HPDE6-E6E7 (cell line): ENCODE results near the gene CYTL1.
"Not testable (repeated sequence)": the region's sequence is repeated elsewhere in the genome, so short reads cannot be mapped to it uniquely, and the experiment has no call there.

Source experiments
- DNase-seq: peaks from one replicate; pipeline ENCODE4 v3.0.0; 2011; ENCODE audit warnings: missing footprints; ENCODE audit errors: extremely low spot score

CYTL1 gene

DNA sequence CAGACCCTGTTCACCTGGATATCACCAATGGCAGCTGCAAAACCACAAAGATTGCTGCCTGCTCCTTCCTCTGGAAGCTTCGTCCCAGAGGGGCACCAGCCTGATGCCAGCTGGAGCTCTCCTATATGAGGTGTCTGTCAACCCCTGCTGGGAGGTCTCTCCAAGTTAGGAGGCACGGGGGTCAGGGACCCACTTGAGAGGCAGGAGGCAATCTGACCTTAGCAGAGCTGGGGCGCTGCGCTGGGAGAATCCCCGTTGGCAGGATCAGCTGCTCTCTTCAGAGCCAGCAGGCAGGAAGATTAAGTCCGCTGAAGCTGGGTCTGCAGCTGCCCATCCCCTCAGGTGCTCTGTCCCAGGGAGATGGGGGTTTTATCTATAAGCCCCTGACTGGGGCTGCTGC is 17.6 kb downstream of the CYTL1 start:
- DNase-seq: not testable (repeated sequence)

DNA sequence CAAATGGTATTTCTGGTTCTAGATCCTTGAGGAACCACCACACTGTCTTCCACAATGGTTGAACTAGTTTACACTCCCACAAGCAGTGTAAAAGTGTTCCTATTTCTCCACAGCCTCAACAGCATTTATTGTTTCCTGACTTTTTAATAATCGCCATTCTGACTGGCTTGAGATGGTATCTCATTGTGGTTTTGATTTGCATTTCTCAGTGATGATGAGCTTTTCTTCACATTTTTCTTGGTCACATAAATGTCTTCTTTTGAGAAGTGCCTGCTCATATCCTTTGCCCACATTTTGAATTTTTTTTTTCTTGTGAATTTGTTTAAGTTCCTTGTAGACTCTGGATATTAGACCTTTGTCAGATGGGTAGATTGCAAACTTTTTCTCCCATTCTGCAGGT is 22.3 kb downstream of the CYTL1 start:
- DNase-seq: not testable (repeated sequence)

DNA sequence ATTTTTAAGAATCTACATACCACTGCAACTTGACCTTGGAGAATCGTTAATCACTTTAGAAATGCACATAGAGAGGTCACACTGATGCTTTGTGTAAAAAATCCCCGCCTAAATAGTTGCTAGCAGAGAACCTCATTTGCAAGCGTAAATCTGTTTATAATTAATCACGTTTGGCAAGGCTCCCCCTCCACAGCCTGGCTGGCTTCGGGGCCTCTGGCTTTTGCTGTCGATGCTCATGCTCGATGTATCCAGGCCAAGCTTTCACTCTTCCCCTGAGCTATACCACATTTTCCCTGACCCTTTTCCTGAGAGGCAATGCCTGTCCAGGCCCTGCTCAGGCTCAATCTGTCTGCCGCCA is 23.4 kb downstream of the CYTL1 start:
- DNase-seq: no peak

DNA sequence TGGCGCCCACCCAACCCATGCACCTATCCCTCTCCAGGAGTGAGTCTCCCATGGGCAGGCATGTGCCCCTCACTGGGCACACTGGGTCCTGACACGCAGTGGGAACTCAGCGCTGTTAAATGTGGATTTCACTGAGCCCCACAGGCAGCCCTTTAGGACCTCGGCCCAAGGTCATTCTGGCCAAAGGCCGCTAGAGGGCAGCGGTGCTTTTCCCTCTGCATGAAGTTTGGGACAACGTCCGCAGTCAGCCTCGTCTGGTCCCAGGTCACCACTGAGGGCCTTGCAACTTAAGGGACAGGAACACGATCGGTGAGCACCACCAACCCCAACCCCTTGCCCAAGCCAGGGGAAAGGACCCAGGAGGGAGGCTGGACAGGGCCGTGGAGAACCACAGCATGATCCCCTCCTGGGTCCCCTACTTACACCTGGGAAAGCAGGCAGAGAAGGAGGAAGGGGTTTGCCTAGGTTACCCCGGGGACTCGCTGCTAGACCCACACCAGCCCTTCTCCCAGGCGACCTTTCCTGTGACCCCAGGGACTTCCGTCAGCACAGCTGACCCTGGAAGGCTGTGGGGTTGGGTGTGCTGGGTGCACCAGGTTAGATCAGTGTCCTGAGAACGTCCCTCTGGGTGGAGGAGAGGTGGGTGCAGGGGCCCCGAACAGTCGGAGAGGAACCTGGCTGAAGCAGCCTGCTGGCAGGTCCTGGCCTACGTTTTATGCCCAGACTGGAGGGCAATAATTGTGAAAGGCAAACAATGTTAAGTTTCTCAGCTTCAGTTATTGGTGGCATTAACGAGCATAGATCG is 24.0 kb downstream of the CYTL1 start:
- DNase-seq: peak; percentile 45

DNA sequence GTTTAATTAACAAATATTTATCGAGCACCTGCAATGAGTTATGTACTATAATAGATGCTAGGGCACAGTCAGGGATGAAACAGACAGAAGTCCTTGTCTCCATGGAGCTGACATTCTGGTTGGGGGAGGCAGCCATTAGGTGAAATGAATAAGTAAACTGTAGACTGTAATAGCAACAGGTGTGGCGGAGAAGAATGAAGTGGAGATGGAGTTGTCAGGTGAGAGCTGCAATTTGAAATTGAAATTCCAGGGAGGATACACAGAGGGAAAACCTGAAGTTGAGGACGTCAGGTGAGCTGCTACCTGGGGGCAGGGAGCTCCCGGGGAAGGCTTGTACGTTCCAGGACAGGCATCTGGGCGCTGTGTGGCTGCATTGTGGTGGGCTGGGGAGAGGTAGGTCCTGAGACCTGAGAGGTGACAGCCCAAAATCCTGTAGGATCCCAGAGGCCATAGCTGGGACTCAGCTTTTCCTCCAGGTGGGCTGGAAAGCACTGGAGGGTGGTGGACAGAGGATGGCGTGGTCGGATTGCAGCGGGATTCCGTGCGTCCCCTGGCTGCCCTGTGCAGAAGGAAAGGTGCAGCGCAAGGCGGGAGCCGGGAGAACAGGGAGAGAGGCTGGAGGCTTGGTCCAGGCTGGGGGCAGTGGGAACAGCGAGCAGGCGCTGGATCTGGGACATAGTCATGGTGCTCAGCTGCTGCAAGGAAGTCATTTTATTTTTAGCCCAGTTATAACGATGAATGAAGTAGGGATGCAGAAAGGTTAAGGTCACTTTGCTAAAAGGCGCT is 24.8 kb downstream of the CYTL1 start:
- no peak for DNase-seq

DNA sequence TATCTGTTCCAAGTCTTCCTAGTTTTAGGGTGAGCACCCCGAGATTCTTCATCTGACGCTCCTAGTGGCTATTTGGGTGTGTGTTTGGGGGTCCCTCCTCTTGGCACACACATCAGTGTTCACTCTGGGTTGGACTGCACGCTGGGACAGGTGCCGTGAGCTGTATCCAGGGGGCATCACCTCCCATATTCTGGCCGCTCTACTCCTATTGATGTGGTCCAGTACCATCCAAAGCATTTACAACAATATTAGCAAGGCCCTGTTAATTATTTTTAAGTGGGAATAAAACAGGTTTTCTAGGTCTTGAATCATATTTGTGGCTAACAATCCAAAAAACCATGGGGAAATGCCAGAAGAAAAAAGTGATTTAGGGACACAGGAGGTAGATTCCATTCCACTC is 26.4 kb downstream of the CYTL1 start:
- DNase-seq: no peak

DNA sequence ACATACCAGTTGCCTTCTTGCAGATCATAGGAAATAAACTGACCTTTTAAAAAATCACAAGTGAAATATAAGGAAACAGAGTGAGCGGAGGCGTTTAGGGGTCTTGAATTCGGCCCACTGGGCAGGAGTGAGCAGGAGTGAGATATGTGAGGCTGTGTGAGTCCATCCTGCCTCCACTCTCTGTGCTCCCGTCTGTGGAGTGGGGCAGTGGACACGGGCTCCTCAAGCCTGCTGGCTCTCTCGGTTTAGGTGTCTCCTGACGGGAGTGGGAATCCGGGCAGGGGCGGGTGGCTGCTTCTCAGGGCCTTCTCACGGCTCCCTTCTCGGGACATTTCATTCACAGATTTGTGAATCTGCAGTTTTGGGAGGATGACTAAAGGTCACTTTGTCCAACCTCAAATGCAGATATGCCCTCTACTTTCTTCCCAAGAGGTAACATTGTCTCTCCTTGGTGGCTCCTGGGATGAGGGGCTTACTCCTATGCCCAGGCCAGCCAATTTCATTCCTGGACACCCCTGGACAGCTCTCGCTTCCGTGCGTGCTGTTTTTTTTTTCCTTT is 27.6 kb downstream of the CYTL1 start:
- no peak for DNase-seq

DNA sequence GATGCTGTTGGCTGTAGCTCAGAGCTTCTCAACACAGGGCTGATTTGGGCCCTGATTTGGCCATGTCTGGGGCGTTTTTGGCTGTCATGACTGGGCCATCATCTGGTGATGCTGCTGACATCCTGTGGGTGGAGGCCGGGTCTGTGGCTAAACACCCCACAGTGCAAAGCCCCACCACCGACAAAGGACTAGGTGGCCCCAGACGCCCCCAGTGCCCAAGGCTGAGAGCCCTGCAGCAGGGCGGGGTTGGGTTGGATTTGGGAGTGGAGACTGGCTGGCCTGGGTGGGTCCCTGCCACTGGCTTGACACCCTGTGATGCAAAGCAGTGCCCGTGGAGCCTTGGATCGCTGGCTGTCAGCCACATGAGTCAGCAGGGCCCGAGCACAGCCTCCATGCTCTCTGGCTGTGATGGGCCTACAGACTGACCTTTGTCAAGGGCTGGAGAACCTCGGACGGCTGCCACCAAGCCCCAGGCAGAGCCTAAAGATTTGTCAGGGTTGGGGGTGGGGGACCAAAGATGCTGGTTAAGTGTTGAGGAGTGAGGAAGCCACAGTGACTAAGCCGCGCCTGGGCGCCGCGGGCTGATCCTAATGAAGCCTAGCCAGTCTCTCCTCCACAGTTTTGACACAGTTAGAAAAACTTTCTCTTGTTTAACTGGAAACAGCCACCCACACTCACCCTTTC is 28.3 kb downstream of the CYTL1 start:
- DNase-seq: no peak

DNA sequence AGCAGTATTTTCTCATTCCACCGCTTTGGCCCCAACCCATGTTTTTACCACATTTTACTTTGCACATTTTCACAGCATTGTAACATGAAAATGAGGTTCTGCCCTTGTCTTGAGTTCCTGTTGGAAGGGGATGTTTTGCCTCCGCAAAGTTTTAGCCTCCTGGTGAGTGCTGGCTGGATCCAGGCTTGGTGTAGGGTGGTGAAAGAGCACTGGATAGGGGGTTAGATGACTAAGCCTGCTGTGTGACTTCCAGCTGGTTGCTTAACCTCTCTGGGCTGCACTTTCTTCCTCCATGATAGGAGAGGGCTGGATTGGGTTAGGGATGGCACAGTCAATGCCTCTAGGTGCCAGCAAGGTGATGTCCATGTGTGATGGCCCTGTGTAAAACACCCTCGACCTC is 28.9 kb downstream of the CYTL1 start:
- no peak for DNase-seq

DNA sequence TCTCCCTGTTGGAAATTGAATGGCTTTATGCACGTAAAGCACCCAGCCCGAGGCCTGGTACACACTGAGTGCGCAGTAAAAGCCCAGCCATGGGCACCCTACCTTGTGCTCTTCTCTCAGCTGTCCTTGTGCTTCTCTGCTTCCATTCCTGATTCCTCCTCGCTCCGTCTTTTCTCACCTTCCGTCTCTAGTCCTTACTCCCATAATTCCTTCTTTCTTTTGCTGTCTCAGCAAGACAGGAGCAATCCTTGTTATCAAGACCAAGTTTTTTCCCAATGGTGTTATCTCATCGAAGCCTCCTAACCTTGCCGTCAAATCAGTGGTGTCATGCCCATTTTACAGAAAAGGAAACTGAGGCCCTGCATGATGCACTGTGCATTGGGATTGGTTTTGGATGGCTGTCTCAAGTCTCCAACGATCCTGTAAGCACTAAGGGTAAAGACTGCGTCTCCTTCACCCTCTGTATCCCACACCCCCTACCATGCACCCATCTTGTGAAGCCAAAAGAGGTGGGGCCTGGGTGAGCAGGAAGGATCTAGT is 30.1 kb downstream of the CYTL1 start:
- no peak for DNase-seq

DNA sequence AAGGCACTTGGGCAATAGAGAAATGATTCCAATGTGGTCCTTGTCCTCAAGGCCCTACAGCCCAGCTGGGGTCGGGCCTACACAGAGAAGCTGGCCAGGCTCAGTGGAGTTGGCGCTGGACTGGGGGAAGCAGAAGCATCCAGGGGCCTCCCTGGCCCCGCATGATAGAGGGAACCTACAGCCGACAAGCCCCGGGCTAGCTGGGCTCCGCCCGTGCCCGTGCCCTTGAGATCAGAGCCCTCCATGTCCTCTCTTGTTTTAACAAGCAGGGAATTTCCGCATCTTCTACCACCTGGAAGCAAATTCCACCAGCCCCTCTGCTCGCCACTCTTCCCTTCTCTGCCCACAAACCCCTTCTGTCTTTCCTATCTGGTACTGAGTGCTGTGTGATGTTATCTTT is 31.6 kb downstream of the CYTL1 start:
- no peak for DNase-seq

DNA sequence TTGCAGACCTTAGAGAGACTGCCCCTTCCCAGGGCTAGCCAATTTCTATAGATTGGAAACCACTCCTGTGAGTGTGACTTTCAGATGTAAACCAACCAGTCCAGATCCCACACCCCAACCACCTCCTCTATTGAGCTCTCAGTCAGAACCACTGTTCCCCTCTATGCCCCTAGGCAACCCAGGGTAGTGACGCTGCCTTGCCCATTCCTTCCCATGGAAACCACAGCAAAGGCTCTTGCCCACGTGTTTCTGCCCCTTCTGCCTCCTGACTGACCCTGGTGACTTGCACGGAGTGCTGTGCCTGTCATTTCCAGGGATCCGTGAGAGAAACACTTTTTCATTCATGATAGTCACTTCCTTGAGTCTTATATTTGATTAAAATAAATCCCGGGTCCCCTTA is 32.4 kb downstream of the CYTL1 start:
- DNase-seq: no peak

DNA sequence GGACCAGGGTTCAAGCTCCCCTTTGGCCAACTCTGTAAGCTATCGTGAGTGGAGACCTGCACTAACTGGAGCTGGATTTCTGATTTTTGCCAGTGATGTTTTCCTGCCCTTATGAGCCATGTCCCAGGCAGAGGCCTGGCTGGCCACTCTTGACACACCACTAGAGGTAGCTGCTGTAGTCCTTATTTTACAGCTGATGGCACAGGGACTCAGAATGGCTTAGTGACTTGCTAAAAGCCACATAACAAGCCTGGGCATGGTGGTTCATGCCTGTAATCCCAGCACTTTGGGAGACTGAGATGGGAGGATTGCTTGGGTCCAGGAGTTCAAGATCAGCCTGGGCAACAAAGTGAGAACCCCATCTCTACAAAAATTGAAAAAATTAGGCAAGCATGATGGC is 33.4 kb downstream of the CYTL1 start:
- no peak for DNase-seq

DNA sequence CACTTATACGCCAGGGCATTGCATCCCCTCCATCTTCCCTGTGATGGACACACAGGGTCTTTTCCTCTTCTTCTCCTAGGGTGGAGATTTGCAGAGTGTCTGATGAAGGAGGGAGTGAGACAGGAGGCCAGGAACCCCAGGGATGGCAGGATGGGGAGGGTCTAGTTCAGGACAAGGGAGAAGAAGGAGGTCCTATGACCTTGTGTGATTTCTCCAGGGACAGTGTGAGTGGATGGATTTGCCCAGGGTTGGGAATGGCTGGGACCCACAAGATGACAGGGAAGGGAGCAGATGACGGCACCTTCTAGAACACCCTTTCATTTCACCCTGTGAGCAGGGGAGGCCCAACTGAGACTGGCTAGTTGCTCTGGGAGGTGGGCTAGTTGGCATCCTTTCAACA is 34.2 kb downstream of the CYTL1 start:
- DNase-seq: no peak

DNA sequence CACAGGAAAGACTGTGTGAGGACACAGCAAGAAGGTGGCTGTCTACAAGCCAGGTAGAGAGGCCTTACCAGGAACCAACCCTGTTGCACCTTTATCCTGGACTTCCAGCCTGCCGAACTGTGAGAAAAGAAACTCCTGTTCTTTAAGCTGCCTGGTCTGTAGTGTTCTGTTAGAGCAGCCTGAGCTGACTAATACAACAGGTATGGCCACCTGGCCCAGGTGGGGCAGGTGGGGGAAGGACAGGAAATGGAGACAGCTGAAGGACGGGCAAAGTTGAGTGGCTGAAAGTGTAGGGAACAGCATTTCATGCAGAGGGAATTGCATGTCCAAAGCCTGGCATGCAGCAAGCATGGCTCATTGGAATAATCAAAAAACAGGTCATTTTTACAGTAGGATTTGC is 35.1 kb downstream of the CYTL1 start:
- DNase-seq: no peak

DNA sequence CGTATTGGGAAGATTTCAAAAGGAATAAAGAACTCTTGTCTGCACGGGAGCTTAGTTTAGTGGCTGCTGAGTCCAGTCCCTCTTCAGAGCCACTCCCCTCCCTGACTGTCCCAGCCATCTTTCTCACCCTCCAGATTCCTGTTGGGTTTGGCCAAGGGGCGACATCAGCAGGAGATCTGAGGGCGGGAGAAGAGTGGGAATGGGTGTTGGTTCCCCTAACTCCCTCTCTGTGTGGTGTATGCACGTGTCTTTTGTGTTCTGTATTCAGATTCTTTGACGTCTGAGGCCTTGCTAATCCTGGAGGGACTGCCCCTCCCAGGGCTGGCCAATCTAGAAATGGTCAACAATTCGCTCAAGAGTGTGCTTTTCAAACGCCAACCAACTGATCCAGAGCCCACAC is 37.4 kb downstream of the CYTL1 start:
- DNase-seq: no peak

DNA sequence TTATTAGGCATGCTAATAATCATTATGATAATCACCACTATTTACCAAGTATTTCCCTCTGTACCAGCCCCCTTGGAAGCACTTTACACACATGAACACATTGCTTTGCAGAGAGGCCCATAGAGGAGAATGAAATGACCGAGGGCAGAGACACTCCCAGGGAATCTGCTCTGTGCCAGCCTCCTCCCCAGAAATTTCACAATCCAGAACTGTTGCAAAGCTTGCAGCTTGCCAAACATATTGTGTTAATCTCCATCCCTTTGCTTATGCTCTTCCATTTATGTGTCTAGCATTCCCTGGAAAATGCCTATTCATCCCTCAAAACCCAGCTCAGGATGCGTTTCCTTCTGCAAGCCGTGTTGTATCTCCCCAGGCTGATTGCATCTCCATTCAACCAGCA is 37.8 kb downstream of the CYTL1 start:
- no peak for DNase-seq

DNA sequence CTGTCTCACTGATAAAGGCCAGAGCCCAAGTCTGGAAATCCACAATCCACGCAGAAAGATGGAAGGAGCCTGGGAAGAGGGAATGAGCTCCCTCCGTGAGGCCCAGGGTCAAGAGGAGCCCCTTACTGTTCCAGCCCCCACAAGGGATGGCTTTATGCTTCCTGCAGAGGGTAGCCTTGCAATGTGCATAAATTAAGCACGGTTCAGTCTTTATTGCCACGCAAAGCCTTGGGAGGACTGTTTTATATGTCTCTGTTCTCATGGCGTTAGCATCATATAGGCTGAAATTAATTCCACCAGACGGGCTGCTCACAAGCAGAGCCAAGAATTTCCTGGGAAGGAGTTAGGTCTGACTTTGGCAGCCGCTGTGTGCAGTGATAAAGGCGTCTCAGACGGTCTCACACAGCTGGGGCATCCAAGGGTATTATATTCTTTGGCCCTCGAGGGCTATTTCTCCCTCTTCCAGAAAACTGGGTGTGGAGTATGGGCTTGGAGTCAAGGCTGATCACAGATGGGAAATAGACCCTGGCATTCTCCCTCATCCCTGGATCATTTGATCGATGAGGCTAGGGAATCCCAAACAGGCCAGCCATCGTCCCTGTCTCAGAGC is 38.5 kb downstream of the CYTL1 start:
- no peak for DNase-seq

DNA sequence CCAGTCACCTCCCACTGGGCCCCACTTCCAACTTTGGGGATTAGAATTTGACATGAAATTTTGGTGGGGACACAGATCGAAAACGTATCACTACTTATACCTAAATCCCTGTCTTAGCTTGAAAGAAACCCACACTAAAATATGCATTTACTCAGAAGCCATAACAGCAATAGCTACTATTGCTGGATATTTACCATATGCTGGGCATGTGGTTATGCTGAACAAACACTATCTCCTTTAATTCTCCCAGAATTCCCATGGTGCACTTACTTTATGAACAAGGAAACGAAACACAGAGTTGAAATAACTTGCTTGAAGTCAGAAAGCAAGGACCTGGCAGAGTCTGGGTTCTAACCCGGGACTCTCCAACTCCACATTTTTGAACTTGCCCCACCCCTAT is 39.3 kb downstream of the CYTL1 start:
- DNase-seq: no peak

DNA sequence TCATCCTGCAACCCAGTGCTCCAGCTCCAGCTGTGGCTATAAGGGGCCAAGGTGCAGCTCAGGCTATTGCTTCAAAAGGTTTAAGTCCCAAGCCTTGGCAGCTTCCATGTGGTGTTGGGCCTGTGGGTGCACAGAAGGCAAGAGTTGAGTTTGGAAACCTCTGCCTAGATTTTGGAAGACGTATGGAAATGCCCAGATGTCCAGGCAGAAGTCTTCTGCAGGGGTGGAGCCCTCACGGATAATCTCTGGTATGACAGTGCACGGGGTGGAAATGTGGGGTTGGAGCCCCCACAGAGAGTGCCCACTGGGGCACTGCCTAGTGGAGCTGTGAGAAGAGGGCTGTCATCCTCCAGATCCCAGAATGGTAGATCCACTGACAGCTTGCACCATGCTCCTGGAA is 44.5 kb downstream of the CYTL1 start:
- DNase-seq: no peak

DNA sequence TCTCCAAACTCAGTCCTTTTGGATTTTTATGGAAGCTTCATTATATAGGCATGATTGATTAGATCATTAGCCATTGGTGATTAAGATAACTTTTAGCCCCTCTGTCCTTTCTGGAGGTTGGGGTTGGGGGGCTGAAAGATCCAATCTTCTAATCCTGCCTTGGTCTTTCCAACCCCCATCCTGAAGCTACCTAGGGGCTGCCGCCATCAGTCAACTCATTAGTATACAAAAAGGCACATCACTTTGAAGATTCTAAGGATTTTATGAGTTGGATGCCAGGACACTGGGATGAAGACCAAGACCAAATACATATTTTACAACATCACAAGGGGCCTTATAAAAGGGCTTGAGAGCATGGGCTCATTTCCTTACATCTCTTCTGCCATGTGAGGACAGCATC is 47.5 kb downstream of the CYTL1 start:
- DNase-seq: no peak

DNA sequence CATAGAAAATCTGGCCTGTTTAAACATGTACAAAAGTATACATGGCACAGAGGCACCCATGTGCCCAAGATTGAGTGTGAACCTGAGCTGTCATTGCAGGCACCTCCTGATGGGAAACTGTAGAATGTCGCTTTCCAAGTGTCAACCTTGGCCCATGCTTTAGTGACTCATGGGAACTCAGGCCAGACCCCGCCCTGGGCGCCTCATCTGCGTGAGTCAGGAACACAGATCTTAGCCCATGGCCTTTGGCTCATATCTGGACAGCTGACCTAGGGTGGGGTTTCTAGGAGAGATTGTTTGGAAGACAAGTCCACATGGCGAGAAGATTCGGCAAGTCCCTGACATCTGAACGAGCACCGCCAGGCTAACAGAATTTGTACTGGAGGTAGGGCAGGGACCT is 50.0 kb downstream of the CYTL1 start:
- DNase-seq: no peak
